Retinal pigment epithelial cell (primary cell): ENCODE measurements around the gene TRMT1.

Experiments
- DNase-seq: peaks from one replicate; pipeline ENCODE4 v3.0.0-alpha.2; 2010; ENCODE audit warnings: low read depth
- H3K4me3 ChIP-seq: 2 replicates; pipeline ENCODE4 v1.5.1; 2011; ENCODE audit warnings: mild to moderate bottlenecking, low read length, control low read depth, moderate library complexity
- CTCF ChIP-seq: conservative IDR thresholded peaks from 2 replicates; pipeline ENCODE4 v1.5.1; 2011; ENCODE audit warnings: low read depth, low read length, control low read depth, inconsistent platforms

TRMT1 gene

GRCh38 chr19:13127811-13128575, 11.5 kb upstream of the TRMT1 start:
- DNase-seq, result no peak
- no peak overlapping the region for H3K4me3 ChIP-seq

GRCh38 chr19:13127051-13127450, 10.5 kb upstream of the TRMT1 start:
- DNase-seq, result no peak
- H3K4me3 ChIP-seq, result no peak overlapping the region
- no peak for TF ChIP-seq CTCF

More at GRCh38 chr19:13127811-13128575, 11.5 kb upstream of the TRMT1 start:
- TF ChIP-seq CTCF, result no peak

- DNase-seq, result no peak
- no peak for TF ChIP-seq CTCF
- H3K4me3 ChIP-seq, result no peak overlapping the region
Measured at GRCh38 chr19:13122980-13123957, 6.7 kb upstream of the TRMT1 start.

DNA sequence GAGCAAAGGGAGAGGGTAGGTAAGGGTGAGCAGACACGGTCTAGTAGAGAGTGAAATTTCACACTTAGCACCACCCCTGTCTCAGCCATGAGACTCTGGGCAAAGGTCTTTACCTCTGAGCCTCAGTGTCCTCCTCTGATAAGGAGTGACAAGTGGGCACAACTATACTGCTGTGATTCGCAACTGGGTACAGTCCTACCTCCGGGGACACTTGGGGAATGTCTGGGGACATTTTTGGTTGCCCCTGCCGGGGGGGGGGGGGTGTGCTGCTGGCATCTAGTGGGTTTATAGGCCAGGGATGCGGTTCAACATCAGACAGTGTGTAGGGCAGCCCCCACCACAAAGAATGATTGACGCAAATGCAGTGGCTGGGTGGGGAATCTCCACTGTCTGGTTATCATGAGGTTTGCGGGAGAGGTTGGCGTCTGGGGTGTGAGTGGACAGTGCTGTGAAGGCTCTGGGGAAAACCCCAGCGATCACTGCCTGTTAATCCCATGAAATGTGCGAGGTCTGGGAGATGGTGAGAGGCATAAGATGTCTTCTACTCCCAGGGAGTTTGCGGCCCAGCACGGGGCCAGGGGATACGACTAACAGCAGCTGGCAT, 5.8 kb upstream of the TRMT1 start:
- no peak for DNase-seq
- H3K4me3 ChIP-seq, result no peak overlapping the region
- TF ChIP-seq CTCF, result no peak

- no peak overlapping the region for H3K4me3 ChIP-seq
- no peak for TF ChIP-seq CTCF
- no peak for DNase-seq
Measured at GRCh38 chr19:13121551-13122274, 5.2 kb upstream of the TRMT1 start.

- H3K4me3 ChIP-seq, result no peak overlapping the region
- no peak for DNase-seq
- no peak for TF ChIP-seq CTCF
Measured at GRCh38 chr19:13120817-13121216, 4.3 kb upstream of the TRMT1 start.
